CD4-positive, alpha-beta T cell treated with Interleukin-17A for 1 hour (primary cell): ENCODE data around the gene LEMD2.

ENCODE experiments used
- DNase-seq: peaks from one replicate; pipeline ENCODE4 v3.0.0-alpha.2; 2020

The LEMD2 gene

GRCh38 chr6:33772082-33772830, 16.7 kb downstream of the LEMD2 start:
- DNase-seq, result no peak

- peak; percentile 59 for DNase-seq
Observed at GRCh38 chr6:33771146-33772081, 17.5 kb downstream of the LEMD2 start.

GRCh38 chr6:33770833-33771145, 18.1 kb downstream of the LEMD2 start:
- DNase-seq, result no peak

GRCh38 chr6:33770124-33770832, 18.7 kb downstream of the LEMD2 start:
- no peak for DNase-seq

GRCh38 chr6:33769248-33769821, 19.6 kb downstream of the LEMD2 start:
- no peak for DNase-seq

GRCh38 chr6:33768644-33769120, 20.2 kb downstream of the LEMD2 start:
- peak; percentile 68 for DNase-seq

GRCh38 chr6:33766921-33767907, 21.7 kb downstream of the LEMD2 start:
- no peak for DNase-seq

- no peak for DNase-seq
Observed at GRCh38 chr6:33765368-33765767, 23.6 kb downstream of the LEMD2 start.

- no peak for DNase-seq
Observed at GRCh38 chr6:33764036-33764435, 24.9 kb downstream of the LEMD2 start.

- DNase-seq, result no peak
Observed at GRCh38 chr6:33763483-33763882, 25.4 kb downstream of the LEMD2 start.

GRCh38 chr6:33762713-33763112, 26.2 kb downstream of the LEMD2 start:
- no peak for DNase-seq

GRCh38 chr6:33761922-33762629, 26.9 kb downstream of the LEMD2 start:
- peak; percentile 30 for DNase-seq

GRCh38 chr6:33761581-33761921, 27.4 kb downstream of the LEMD2 start:
- DNase-seq, result no peak

GRCh38 chr6:33759887-33760629, 28.9 kb downstream of the LEMD2 start:
- DNase-seq, result no peak

GRCh38 chr6:33758815-33759216, 30.1 kb downstream of the LEMD2 start:
- no peak for DNase-seq

- DNase-seq, result no peak
Observed at GRCh38 chr6:33757906-33758305, 31.0 kb downstream of the LEMD2 start.

GRCh38 chr6:33757113-33757512, 31.8 kb downstream of the LEMD2 start:
- DNase-seq, result no peak

- DNase-seq, result no peak
Observed at GRCh38 chr6:33756211-33756954, 32.5 kb downstream of the LEMD2 start.

- DNase-seq, result no peak
Observed at GRCh38 chr6:33755070-33755869, 33.7 kb downstream of the LEMD2 start.
